A549 (cell line): ENCODE results near the gene MYLK4.

Experiments
- CTCF ChIP-seq: fragments of >200 bp; sonication (Bioruptor Twin); formaldehyde crosslinking; IDR thresholded peaks from 3 replicates; pipeline ENCODE4 v1.5.1; 2016
- EHMT2 ChIP-seq: fragments of 200-600 bp; sonication (generic); IDR thresholded peaks from 2 replicates; pipeline ENCODE4 v1.6.1; 2016; ENCODE audit warnings: antibody characterized with exemption, low read depth, mild to moderate bottlenecking, moderate library complexity
- ELK1 ChIP-seq: fragments of 150-350 bp; IDR thresholded peaks from 2 replicates; pipeline ENCODE4 v1.6.1; 2014; ENCODE audit warnings: low read depth, mild to moderate bottlenecking, low read length
- EP300 ChIP-seq, 2 experiments: fragments of >200 bp; sonication (Bioruptor Twin); formaldehyde crosslinking; IDR thresholded peaks; 2 replicates in 1 of 2; 3 replicates in 1 of 2; pipeline ENCODE4 v1.6.1; 2016 to 2017
- NR3C1 ChIP-seq: fragments of >200 bp; sonication (Bioruptor Twin); formaldehyde crosslinking; IDR thresholded peaks from 3 replicates; pipeline ENCODE4 v1.6.1; 2017
- PBX3 ChIP-seq: IDR thresholded peaks from 2 replicates; pipeline ENCODE4 v1.6.1; 2012
- POLR2A ChIP-seq: IDR thresholded peaks from 2 replicates; pipeline ENCODE4 v1.6.1; 2012; ENCODE audit warnings: mild to moderate bottlenecking, low read length
- RAD21 ChIP-seq, 2 experiments: fragments of >200 bp in 1 of 2; sonication (Bioruptor Twin) in 1 of 2; formaldehyde crosslinking in 1 of 2; IDR thresholded peaks in 1 of 2; conservative IDR thresholded peaks in 1 of 2; 2 replicates in 1 of 2; 3 replicates in 1 of 2; pipeline ENCODE4 v1.6.1; 2012 to 2018; ENCODE audit warnings: inconsistent platforms in 1 of 2
- SMC3 ChIP-seq: fragments of >200 bp; sonication (Bioruptor Twin); formaldehyde crosslinking; IDR thresholded peaks from 3 replicates; pipeline ENCODE4 v1.6.1; 2018; ENCODE audit warnings: inconsistent platforms
- USF2 ChIP-seq: fragments of 450-650 bp; IDR thresholded peaks from 2 replicates; pipeline ENCODE4 v1.6.1; 2014; ENCODE audit warnings: antibody characterized with exemption
- ZNF302 ChIP-seq: fragments of 250-450 bp; sonication (Bioruptor Pico); IDR thresholded peaks from 2 replicates; pipeline ENCODE4 v1.9.0; 2021; ENCODE audit warnings: inconsistent platforms, mild to moderate bottlenecking, moderate library complexity

GRCh38 chr6:2794171-2794730 is 43.5 kb upstream of the MYLK4 start:
- TF ChIP-seq EHMT2 (no peak), USF2 (no peak), POLR2A (no peak), CTCF (no peak), PBX3 (no peak), ZNF302 (CRISPR knock-in tag) (no peak), EP300 (IDR thresholded peaks at IDR 0.05) (no peak), SMC3 (no peak), ELK1 (no peak), NR3C1 (no peak), RAD21 (conservative IDR thresholded peaks at IDR 0.05 in 1 of 2, IDR thresholded peaks at IDR 0.05 in 1 of 2) (no peak)
